HUES48 (cell line): ENCODE measurements around the gene CSKMT.
"Not testable (repeated sequence)": the region's sequence is repeated elsewhere in the genome, so short reads cannot be mapped to it uniquely, and the experiment has no call there.

Experiments used
- H3K27ac ChIP-seq: one replicate; pipeline ENCODE4 v1.7.0; 2013; ENCODE audit warnings: low read depth, low read length, inconsistent platforms
- H3K27me3 ChIP-seq: 2 replicates; pipeline ENCODE4 v1.6.1; 2013; ENCODE audit warnings: mild to moderate bottlenecking, low read length; ENCODE audit not compliant: control insufficient read depth, insufficient read depth
- H3K36me3 ChIP-seq: 2 replicates; pipeline ENCODE4 v1.6.1; 2013; ENCODE audit warnings: low read length; ENCODE audit not compliant: control insufficient read depth, insufficient read depth
- H3K4me1 ChIP-seq: 2 replicates; pipeline ENCODE4 v1.6.1; 2013; ENCODE audit warnings: mild to moderate bottlenecking, low read length; ENCODE audit not compliant: control insufficient read depth, insufficient read depth
- H3K4me3 ChIP-seq: 2 replicates; pipeline ENCODE4 v1.5.1; 2013; ENCODE audit warnings: mild to moderate bottlenecking, low read depth, low read length
- H3K9ac ChIP-seq: 2 replicates; pipeline ENCODE4 v1.6.1; 2013; ENCODE audit warnings: mild to moderate bottlenecking, low read depth, low read length, moderate library complexity
- H3K9me3 ChIP-seq: 2 replicates; pipeline ENCODE4 v1.6.1; 2013; ENCODE audit warnings: low read length; ENCODE audit not compliant: control insufficient read depth, insufficient read depth

Gene CSKMT

DNA sequence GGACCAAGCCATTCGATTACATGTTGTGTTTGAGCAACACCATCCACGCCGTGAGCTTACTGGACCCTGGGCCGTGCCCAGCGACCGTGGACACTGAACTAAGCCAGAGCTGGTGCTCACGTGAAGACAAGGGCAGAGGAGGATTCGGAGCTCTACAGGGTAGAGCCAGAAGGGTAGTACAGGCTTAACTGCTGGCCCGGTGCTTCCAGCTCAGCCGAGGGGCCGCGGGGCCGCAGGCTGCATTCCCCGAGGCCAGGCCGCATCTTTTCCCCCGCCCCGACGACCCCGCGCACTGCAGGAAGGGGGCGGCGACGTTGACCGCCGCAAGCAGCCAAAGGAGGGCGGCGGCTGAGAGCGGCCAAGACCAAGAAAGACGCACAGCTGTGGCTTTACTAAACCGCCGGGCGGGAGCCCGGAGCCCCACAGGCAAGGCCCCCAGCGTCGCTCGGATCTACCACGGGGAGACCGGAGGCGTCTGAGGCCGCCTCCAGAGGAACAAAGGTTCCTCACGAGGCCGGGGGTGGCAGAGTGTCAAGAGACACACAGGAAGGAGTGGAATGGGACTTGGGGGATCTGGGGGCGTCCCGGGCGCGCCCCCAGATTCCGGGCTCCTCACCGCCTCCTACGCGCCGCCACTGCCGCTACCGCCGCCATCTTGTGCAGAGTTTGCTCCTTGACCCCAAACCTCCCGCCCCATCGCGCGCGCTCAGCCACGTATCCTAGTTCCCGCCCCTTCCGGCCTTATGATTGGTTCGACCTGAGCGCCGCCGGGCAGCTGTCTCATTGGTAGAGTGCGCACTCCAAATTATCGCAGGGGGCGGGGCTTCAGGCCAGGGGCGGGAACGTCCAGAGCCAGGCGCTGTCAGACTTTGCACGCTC lies 18.9 kb upstream of the CSKMT start, which contains the start of gene GANAB:
GANAB (minus strand) TSS at position 668 of the 879 bp plus-strand sequence; CDS start at position 654, 14 bp downstream.
- H3K4me3 ChIP-seq, result peak within 1 kb of the TSS; percentile 95
- H3K4me1 ChIP-seq, result no peaks in the 10 kb centered on the region
- peak within 1 kb of the TSS; percentile 97 for H3K9ac ChIP-seq
- H3K36me3 ChIP-seq, result peaks cover 44% of the 10 kb centered on the region
- H3K27me3 ChIP-seq, result no peaks in the 10 kb centered on the region
- H3K9me3 ChIP-seq, result no peaks in the 10 kb centered on the region
- H3K27ac ChIP-seq, result peak within 1 kb of the TSS; percentile 98

DNA sequence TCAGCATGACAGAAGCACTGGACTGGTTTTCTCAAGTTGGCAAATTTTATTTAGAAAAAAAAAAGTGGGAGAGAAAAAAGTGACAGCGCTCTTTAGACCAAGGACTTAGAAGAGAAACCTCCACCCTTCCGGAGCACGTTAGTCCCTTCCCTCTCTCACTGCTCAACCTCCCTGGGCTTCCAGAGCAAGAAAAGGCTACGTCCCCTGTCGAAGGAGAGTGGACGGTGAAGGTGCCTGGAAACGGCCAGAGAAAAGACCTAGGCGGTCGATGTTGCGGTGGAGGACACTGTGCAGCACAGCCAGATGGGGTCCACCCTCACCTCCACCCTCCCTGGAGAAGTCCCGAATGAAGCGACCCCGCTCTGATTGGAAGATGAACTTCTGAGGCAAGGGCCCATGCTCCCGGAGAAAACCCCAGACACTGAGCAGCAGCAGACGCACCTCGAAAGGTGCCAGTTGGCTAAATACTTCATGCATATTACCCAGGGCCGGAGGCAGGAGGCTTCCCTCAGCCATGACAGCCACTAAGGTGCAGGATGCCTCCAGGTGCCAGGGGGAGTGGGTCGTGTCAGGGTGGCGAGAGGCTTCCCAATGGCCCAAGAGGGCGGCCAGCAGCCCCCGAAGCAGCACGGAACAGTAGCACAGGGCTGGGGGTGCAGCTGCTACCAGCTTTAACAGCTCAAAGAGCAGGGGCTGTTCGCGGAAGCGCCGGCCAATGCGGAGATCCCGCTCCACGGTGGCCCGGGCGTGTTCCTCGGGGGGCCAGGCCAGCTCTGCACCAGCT lies 18.1 kb upstream of the CSKMT start:
- Histone ChIP-seq H3K9me3 (no peaks in the 10 kb centered on the region), H3K27me3 (no peaks in the 10 kb centered on the region), H3K27ac (peak overlapping the region; percentile 52), H3K4me1 (no peaks in the 10 kb centered on the region), H3K36me3 (peaks cover 44% of the 10 kb centered on the region), H3K4me3 (peak overlapping the region; percentile 1; the same call in 1 of the 2 replicates), H3K9ac (no peak overlapping the region)

DNA sequence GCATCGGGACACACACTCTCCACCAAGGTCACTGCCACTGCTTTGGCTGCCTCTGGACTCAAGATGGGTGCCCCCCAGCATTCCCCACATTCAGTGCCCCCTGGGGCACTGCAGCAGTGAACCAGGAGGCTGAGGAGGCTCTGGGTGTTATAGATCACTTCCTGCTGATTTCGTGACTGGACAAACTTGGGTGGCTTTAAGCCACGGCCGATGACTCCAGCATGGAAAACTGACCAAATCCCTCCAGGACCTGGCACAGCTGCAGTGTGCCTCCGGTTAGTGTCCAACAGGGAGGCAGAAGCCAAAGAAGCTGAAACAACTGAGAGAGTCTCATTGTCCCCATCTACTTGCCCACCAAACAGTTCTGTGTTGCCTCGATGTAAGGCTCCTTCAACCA lies 17.5 kb upstream of the CSKMT start:
- Histone ChIP-seq H3K4me3 (no peak overlapping the region), H3K27ac (no peak overlapping the region), H3K4me1 (0 out of 2 replicates have a peak, but pooled peaks cover 4% of the 10 kb centered on the region), H3K9me3 (no peaks in the 10 kb centered on the region), H3K36me3 (peaks cover 42% of the 10 kb centered on the region), H3K9ac (no peak overlapping the region), H3K27me3 (no peaks in the 10 kb centered on the region)

DNA sequence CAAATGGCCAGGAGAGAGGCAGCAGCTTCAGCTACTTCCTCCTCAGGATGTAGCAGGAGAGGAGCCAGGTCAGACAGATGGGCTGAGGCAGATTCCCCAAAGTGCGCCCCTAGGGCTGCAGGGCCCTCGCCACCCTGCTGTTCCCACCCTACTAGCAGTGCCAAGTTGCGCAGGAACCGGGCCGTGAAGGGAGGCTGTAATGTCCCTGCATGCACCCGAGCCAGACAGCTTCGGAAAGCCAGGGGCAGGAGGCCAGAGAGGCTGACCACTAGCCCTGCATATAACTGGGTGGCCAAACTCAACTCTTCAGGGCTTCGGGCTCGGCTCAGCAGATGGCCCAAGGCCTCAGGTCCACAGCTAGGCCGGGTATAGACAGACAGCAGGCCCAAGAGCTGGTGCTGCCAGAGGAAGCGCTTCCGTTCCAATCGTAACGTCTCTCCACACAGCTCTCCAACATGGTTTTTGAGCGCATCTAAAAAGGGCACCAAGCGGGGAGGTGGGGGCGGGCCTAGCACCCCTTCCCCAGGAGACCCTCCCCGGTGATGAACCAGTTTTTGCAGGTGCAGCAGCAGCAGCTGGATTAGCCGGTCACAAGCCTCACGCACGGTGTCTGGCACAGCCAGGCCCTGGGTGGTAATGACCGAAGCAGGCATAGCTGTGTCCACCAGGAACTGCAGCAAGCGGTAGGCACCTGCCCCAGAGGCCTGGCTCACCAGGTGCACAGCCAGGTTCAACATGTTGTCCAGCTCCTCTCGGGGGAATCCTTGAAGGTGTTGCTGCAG lies 16.7 kb upstream of the CSKMT start:
- no peak overlapping the region for H3K9ac ChIP-seq
- H3K4me1 ChIP-seq, result 0 out of 2 replicates have a peak, but pooled peaks cover 4% of the 10 kb centered on the region
- no peak overlapping the region for H3K4me3 ChIP-seq
- no peak overlapping the region for H3K27ac ChIP-seq
- peaks cover 37% of the 10 kb centered on the region for H3K36me3 ChIP-seq
- no peaks in the 10 kb centered on the region for H3K27me3 ChIP-seq
- no peaks in the 10 kb centered on the region for H3K9me3 ChIP-seq

DNA sequence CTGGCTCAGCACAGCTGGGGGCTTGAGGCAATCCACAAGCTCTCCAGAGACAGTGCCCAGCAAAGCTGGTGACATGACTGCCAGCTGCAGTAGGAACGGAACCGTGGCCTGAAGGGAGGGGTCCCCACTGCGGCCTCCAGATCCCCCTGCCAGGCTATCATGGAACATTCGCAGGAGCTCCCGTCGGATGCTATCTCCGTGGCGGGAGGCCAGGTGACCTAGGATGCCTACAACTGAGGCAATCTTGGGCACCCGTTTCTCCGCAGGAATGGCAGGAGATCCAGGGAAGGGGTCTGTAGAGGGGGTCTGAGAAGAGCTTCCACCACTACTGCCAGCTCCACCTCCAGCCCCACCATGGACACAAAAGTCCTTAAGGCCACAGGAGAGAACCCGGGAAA lies 16.1 kb upstream of the CSKMT start:
- Histone ChIP-seq H3K36me3 (peaks cover 33% of the 10 kb centered on the region), H3K9ac (no peak overlapping the region)

DNA sequence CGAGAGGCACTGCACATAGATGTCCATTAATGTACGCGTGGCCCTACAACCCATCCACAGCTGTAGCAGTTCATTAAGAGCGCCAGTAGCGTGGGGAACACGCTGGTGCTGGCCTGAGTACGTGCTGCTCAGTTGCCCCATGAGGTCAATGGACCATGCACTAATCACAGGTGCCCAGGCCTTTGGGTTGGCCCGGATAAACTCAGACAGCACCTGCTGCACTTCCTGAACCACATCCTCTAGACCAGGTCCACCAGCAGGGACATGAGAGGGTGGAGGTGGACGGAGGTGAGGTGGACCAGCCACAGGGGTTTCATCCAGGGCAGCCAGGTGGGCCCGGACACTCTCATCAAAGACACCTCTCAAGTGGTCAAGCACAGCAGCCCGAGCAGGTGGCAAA lies 15.6 kb upstream of the CSKMT start:
- Histone ChIP-seq H3K27ac (no peak overlapping the region), H3K27me3 (no peaks in the 10 kb centered on the region), H3K4me3 (no peak overlapping the region), H3K9me3 (no peaks in the 10 kb centered on the region), H3K36me3 (peaks cover 28% of the 10 kb centered on the region), H3K4me1 (0 out of 2 replicates have a peak, but pooled peaks cover 4% of the 10 kb centered on the region), H3K9ac (no peak overlapping the region)

More for the DNA sequence above, 16.1 kb upstream of the CSKMT start:
- H3K4me3 ChIP-seq, result no peak overlapping the region
- no peak overlapping the region for H3K27ac ChIP-seq
- H3K27me3 ChIP-seq, result no peaks in the 10 kb centered on the region
- H3K4me1 ChIP-seq, result 0 out of 2 replicates have a peak, but pooled peaks cover 4% of the 10 kb centered on the region
- H3K9me3 ChIP-seq, result no peaks in the 10 kb centered on the region

DNA sequence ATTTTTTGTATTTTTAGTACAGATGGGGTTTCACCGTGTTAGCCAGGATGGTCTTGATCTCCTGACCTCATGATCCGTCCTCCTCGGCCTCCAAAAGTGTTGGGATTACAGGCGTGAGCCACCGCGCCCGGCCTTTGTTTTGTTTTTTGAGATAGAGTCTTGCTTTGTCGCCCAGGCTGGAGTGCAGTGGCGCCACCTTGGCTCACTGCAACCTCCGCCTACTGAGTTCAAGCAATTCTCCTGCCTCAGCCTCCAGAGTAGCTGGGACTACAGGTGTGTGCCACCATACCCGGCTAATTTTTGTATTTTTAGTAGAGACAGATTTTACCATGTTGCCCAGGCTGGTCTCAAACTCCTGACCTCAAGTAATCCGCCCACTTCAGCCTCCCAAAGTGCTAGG lies 14.8 kb upstream of the CSKMT start:
- H3K9ac ChIP-seq, H3K27me3 ChIP-seq, H3K9me3 ChIP-seq, H3K4me1 ChIP-seq, H3K27ac ChIP-seq, H3K4me3 ChIP-seq: not testable (repeated sequence)
- H3K36me3 ChIP-seq, result peaks cover 23% of the 10 kb centered on the region

DNA sequence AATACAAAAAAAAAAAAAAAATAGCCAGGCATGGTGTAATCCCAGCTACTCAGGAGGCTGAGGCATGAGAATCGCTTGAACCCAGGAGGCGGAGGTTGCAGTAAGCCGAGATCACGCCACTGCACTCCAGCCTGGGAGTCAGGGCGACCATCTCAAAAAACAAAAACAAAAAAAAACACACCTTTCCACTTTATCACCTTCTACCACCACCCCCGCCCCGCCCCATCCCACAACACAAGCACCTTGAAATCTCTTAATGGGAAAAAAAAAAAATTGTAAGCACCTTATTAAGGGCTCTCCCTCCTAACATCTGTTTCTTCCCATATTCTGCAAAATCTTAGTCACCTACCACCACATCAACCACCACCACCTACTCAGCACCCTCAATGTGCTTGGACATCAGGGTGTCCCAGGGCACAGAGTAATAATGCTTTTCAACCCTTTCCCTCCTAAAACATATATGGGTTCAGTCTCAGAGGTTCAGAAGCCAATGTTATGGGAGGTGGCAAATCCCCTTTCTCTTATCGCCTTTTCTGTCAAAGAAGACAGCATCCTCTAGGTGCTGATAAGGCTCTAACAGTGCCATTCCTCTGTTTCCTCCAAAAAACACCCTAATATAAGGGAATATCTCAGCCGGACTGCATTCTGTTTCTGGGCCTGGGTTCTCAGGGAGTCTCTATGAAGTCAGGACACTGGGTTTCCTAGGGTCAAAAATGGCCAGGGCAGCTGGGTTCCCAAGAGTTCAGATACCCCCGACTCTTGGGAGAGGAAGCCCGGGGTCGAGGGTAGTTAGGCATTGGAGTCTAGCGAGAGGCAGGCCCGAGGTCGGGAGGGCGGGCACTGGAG lies 12.7 kb upstream of the CSKMT start:
- peak overlapping the region; percentile 84 for H3K4me3 ChIP-seq
- H3K9me3 ChIP-seq, result no peaks in the 10 kb centered on the region
- H3K27me3 ChIP-seq, result no peaks in the 10 kb centered on the region
- 0 out of 2 replicates have a peak, but pooled peaks cover 4% of the 10 kb centered on the region for H3K4me1 ChIP-seq
- peak overlapping the region; percentile 89 for H3K27ac ChIP-seq
- H3K36me3 ChIP-seq, result peaks cover 23% of the 10 kb centered on the region
- peak overlapping the region; percentile 70 for H3K9ac ChIP-seq

DNA sequence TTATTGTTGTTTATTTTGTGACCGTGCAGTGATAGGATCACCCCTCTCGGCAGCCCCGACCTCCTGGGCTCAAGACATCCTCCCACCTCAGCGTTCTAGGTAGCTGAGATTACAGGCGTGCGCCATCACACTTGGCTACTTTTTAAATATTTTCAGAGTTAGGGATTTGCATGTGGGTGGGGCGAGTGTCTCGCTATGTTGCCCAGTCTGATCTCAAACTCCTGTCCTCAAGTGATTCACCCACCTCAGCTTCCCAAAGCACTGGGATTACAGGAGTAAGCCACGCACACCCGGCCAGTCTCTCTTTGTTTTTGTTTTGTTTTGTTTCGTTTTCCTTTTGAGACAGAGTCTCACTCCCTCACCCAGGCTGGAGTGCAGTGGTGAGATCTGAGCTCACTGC lies 10.8 kb upstream of the CSKMT start:
- Histone ChIP-seq H3K4me3 (no peak overlapping the region), H3K9me3 (no peaks in the 10 kb centered on the region), H3K27me3 (no peaks in the 10 kb centered on the region), H3K4me1 (0 out of 2 replicates have a peak, but pooled peaks cover 4% of the 10 kb centered on the region), H3K27ac (no peak overlapping the region), H3K9ac (no peak overlapping the region), H3K36me3 (peaks cover 6% of the 10 kb centered on the region)
